HTR-8/SVneo (cell line): Measurements from ENCODE around the gene MUTYH.
"Not testable (repeated sequence)": the region's sequence is repeated elsewhere in the genome, so short reads cannot be mapped to it uniquely, and the experiment has no call there.

Experiments used
- DNase-seq: peaks from one replicate; pipeline ENCODE4 v3.0.0; 2011; ENCODE audit warnings: low spot score, mixed read lengths; ENCODE audit not compliant: insufficient read length
- FAIRE-seq: peaks from 2 replicates; lab custom pipeline; 2011; peaks lifted over from hg19 to GRCh38; lab: Jason Lieb, UNC

MUTYH gene

DNA sequence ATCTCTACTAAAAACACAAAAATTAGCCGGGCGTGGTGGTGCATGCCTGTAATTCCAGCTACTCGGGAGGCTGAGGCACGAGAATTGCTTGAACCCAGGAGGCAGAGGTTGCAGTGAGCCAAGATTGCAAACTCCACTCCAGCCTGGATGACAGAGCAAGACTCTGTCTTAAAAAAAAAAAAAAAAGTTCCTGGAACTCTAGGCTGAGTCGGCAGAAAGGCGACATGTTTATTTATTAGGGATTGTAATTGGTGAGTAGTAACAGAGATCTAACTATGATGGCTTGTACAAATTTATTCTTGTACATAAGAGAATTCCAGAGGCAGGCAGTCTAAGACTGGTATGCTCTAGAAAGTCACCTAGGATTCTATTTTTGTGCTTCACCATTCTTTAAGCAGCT lies 49.2 kb downstream of the MUTYH start:
- FAIRE-seq, DNase-seq: not testable (repeated sequence)

DNA sequence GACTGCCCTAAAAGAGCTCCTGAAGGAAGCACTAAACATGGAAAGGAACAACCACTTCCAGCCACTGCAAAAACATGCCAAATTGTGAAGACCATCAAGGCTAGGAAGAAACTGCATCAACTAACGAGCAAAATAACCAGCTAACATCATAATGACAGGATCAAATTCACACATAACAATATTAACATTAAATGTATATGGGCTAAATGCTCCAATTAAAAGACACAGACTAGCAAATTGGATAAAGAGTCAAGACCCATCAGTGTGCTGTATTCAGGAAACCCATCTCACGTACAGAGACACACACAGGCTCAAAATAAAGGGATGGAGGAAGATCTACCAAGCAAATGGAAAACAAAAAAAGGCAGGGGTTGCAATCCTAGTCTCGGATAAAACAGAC lies 53.7 kb downstream of the MUTYH start:
- not testable (repeated sequence) for DNase-seq, FAIRE-seq

DNA sequence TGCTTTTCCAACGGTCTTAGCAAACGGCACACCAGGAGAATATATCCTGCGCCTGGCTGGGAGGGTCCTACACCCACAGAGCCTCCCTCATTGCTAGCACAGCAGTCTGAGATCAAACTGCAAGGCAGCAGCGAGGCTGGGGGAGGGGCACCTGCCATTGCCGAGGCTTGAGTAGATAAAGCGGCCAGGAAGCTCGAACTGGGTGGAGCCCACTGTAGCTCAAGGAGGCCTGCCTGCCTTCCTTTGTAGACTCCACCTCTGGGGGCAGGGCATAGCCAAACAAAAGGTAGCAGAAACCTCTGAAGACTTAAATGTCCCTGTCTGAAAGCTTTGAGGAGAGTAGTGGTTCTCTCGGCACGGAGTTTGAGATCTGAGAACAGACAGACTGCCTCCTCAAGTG lies 55.4 kb downstream of the MUTYH start:
- DNase-seq, FAIRE-seq: not testable (repeated sequence)

DNA sequence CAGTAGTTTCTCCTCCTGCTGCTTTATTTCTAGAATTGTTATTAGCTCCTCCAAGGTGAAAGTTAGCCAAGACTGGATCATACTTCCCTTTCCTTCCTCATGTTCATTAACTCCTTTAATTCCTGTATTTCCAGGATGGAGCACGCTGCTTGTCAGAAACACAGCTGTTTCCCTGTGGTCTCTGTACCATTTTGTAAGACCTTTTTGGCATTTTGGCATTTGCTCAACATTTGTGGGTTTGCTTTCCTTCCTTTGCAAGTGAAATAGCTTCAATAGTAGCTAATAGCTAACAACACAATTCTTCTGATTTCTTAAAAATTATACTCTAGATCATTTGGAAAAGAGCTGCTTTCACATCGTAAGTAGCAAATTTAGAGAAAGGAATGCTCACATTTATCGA lies 57.9 kb downstream of the MUTYH start:
- DNase-seq (no peak), FAIRE-seq (no peak)
